Activated CD8-positive, alpha-beta T cell treated with anti-CD3 and anti-CD28 coated beads, Interleukin-2, amount 10 ng/mL, durations not matched to agents 7 days and 5 days (primary cell): ENCODE data around the gene PLXNA4. TPM values are rescaled to one million over a fixed set of nuclear protein-coding genes. Genes with fewer than 3 reads are reported as not detected.

Source experiments
- ATAC-seq: fragments of 150-1000 bp; cut with Tn5 transposase; one replicate; pipeline ENCODE4 v1.10.0; 2021; ENCODE audit warnings: moderate library complexity
- CTCF ChIA-PET: fragments of 350-600 bp; sonication (Branson Sonifier 250); formaldehyde crosslinking; loops from one replicate; lab custom pipeline; 2021; ENCODE audit warnings: antibody characterized with exemption; lab: Charles Lee
- POLR2A ChIA-PET: fragments of 350-600 bp; sonication (Branson Sonifier 250); formaldehyde crosslinking; loops from one replicate; lab custom pipeline; 2021; ENCODE audit warnings: antibody characterized with exemption; lab: Charles Lee
- DNase-seq: peaks from one replicate; pipeline ENCODE4 v3.0.0-alpha.2; 2020
- H3K27ac Mint-ChIP-seq: one replicate; pipeline ENCODE4 v1.8.0; 2021; ENCODE audit warnings: mild to moderate bottlenecking, mixed read lengths
- H3K27me3 Mint-ChIP-seq: one replicate; pipeline ENCODE4 v1.8.0; 2021; ENCODE audit warnings: low read depth, mixed read lengths
- H3K36me3 Mint-ChIP-seq: one replicate; pipeline ENCODE4 v1.8.0; 2021; ENCODE audit warnings: low read depth, mixed read lengths
- H3K4me1 Mint-ChIP-seq: one replicate; pipeline ENCODE4 v1.8.0; 2021; ENCODE audit warnings: low read depth, mixed read lengths
- H3K4me3 Mint-ChIP-seq: one replicate; pipeline ENCODE4 v1.8.0; 2021; ENCODE audit warnings: mild to moderate bottlenecking, mixed read lengths
- H3K9me3 Mint-ChIP-seq: one replicate; pipeline ENCODE4 v1.8.0; 2022; ENCODE audit warnings: mixed read lengths; ENCODE audit not compliant: insufficient read depth
- total RNA-seq, 2 experiments: library from RNA; stranded (reverse); gene quantifications; one replicate each; pipeline ENCODE4 v1.2.3, GENCODE V29; 2021

Gene PLXNA4
- total RNA-seq, 2 experiments from 2014 or later, result 45.4 to 47.2 TPM

DNA sequence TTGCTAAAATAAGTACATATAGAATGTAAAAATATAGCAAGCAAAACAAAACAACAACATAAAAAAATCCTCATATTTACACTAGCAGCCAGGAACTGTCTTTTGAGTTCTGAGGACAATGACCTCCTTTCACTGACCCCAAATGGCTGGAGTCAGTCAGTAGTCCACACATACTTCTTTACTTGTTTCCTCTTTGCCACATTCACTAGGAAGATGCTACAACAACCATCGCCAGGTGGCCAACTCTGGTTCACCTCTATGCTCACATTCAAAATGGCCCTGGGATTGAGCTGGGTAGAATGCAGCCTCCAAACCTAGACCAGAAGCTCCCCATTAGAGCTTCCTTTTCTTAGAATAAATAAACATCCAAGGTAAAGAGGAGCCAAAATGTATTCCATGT lies 356.2 kb downstream of the PLXNA4 start:
- DNase-seq (no peak), ATAC-seq (no peak)
- ChIA-PET CTCF (no interaction called here), POLR2A (no interaction called here)
- Mint-ChIP-seq H3K4me3 (no peak overlapping the region), H3K36me3 (peaks cover 5% of the 10 kb centered on the region), H3K4me1 (no peaks in the 10 kb centered on the region), H3K27me3 (no peaks in the 10 kb centered on the region), H3K9me3 (no peaks in the 10 kb centered on the region), H3K27ac (no peak overlapping the region)

DNA sequence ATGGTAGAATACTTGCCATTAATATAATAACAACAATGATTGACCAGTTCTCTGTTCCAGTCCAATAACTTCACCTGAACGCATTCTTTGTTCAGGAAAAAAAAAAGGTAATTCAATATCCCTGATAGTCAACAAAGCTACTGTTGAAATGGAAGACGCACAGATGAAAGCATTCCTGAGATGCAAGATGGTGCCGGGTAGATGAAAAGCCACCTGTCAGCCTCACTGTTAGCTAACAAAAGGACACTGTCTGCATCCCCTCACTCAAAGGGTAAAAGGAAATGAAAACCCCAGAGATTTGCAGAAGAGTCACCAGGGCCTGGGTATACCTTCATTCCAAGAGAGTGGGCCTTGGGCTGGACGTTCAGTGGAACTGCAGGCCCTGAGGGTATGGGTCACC lies 357.4 kb downstream of the PLXNA4 start:
- ATAC-seq (no peak), DNase-seq (no peak)
- POLR2A ChIA-PET, result no interaction called here
- H3K9me3 Mint-ChIP-seq, result no peaks in the 10 kb centered on the region
- H3K4me3 Mint-ChIP-seq, result no peak overlapping the region
- CTCF ChIA-PET, result no interaction called here
- H3K4me1 Mint-ChIP-seq, result no peaks in the 10 kb centered on the region
- H3K27me3 Mint-ChIP-seq, result peaks cover 5% of the 10 kb centered on the region
- no peak overlapping the region for H3K27ac Mint-ChIP-seq
- H3K36me3 Mint-ChIP-seq, result peaks cover 5% of the 10 kb centered on the region

DNA sequence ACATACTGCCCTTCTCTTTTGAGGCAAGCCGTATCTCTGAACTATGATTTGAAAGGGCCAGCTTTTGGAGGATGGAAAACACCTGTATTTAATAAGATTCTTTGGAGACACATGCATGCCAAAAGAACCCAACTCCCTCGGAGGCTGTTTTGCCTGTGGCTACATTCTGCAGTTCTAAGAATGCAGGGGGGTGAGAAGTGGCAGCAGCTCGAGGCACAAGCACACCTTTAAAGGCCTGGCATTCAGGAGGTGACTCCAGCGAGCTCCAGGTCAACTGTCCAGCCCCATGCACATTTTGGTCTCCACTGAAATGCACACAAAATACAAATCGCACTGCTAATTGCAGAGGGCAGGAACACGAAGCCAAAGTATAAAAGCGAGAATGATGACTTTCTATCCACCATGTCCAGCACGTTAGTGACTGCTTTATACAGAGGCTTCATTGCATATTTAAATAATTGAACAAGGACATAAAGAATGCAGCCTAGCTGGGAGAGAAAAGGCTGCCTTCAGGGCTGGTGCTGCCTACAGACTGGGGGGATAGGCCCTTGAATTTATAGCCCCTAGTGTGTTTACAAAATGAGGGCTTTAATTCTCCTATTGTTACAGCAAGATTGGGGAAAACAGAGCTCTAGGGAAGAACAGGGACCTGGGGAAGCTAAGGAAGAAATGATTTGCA lies 359.3 kb downstream of the PLXNA4 start:
- DNase-seq, result no peak
- no peak for ATAC-seq
- Mint-ChIP-seq H3K27me3 (peaks cover 5% of the 10 kb centered on the region), H3K4me1 (no peaks in the 10 kb centered on the region), H3K36me3 (peaks cover 2% of the 10 kb centered on the region), H3K9me3 (no peaks in the 10 kb centered on the region), H3K27ac (no peak overlapping the region), H3K4me3 (no peak overlapping the region)
- ChIA-PET CTCF (no interaction called here), POLR2A (no interaction called here)

DNA sequence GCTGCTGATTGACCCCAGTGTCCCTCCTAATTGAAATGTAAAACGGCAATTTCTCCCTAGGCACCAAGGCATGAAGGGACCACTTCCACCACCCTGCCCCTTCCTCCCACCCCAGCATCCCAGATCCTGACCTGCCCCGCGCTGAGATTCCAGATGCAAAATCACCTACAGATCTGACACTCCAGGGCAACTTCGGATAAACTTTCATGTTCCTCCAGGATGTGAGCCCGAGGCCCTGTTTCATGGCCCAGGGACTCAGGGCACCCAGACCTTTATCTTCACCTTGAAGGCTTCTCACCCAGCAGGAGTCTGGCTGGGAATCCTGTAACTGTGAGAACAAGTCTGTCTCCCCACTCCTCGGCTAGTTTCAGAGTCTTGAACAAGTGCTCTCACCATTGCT lies 361.8 kb downstream of the PLXNA4 start:
- Mint-ChIP-seq H3K36me3 (peaks cover 9% of the 10 kb centered on the region), H3K4me1 (no peaks in the 10 kb centered on the region), H3K27me3 (peaks cover 5% of the 10 kb centered on the region), H3K4me3 (no peak overlapping the region), H3K9me3 (no peaks in the 10 kb centered on the region), H3K27ac (no peak overlapping the region)
- ATAC-seq, result no peak
- CTCF ChIA-PET, result no interaction called here
- POLR2A ChIA-PET, result no interaction called here
- DNase-seq, result no peak

DNA sequence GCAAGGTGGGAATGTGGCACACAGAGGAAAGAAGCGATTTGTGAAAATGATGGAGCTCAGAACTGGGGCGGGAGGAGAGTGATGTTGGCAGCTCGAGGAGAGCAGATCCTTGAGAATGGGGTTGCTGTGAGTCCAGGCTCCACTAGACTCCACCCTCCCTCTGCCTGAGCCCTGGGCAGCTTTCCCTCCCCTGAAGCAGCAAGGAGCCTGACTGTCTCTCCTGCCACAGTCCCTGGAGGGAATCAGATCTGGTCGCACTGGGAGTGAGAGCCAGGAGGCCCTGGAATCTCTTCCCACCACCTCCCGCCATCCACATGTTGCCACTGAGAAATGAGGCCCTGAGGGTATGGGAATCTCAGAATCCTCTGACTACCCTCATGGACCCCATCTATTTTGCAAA lies 362.7 kb downstream of the PLXNA4 start:
- H3K4me1 Mint-ChIP-seq, result no peaks in the 10 kb centered on the region
- ChIA-PET CTCF (no interaction called here), POLR2A (no interaction called here)

DNA sequence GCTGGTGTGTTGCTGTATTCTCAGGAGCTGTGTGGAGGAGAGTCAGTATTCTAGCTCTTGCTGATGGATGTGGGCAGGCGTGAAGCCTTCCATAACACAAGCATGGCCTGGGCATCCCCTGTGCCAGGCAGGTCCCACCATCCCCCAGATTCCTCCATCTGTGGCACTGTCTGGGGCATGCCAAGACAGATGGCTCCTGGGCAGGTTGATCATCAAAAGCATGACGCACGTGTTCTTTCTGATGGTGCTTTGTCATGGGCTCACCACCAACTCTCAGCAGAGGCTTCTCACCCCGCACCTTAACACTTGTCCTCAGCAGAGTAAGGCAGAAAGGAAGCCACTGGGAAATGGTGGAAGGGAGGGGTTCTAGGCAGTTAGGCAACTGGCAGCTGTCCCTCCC lies 364.3 kb downstream of the PLXNA4 start:
- POLR2A ChIA-PET, result no interaction called here
- peaks cover 9% of the 10 kb centered on the region for H3K27me3 Mint-ChIP-seq
- no peak overlapping the region for H3K27ac Mint-ChIP-seq
- H3K36me3 Mint-ChIP-seq, result peaks cover 7% of the 10 kb centered on the region
- CTCF ChIA-PET, result no interaction called here
- ATAC-seq (no peak), DNase-seq (no peak)
- no peaks in the 10 kb centered on the region for H3K4me1 Mint-ChIP-seq
- H3K9me3 Mint-ChIP-seq, result no peaks in the 10 kb centered on the region
- H3K4me3 Mint-ChIP-seq, result no peak overlapping the region

More for the DNA sequence above, 362.7 kb downstream of the PLXNA4 start:
- DNase-seq (no peak), ATAC-seq (no peak)
- Mint-ChIP-seq H3K4me3 (no peak overlapping the region), H3K36me3 (peaks cover 9% of the 10 kb centered on the region), H3K27ac (no peak overlapping the region), H3K9me3 (no peaks in the 10 kb centered on the region), H3K27me3 (peaks cover 5% of the 10 kb centered on the region)

DNA sequence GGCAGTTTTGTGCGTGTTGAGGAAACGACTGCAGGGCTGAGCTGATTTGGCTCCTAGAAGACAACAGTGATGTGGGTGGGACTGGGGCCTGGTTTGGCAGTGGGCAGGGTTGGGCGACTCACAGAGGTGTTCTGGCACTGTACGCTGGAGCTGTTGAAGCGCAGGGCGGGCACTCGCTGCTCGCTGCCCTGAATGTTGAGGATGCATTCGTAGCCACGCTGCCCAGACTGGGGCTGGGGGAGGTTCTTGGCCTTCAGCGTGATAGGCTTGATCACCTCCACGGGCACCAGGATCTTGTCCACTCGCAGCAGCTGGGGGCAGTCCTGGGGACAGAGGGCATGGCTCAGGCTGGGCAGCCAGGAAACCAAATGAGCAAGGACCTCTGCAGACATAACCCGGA lies 365.4 kb downstream of the PLXNA4 start:
- POLR2A ChIA-PET, result no interaction called here
- Mint-ChIP-seq H3K27ac (no peak overlapping the region), H3K27me3 (peaks cover 9% of the 10 kb centered on the region), H3K9me3 (no peaks in the 10 kb centered on the region), H3K4me3 (no peak overlapping the region), H3K4me1 (no peaks in the 10 kb centered on the region), H3K36me3 (peaks cover 7% of the 10 kb centered on the region)
- CTCF ChIA-PET, result no interaction called here
- DNase-seq (no peak), ATAC-seq (no peak)

DNA sequence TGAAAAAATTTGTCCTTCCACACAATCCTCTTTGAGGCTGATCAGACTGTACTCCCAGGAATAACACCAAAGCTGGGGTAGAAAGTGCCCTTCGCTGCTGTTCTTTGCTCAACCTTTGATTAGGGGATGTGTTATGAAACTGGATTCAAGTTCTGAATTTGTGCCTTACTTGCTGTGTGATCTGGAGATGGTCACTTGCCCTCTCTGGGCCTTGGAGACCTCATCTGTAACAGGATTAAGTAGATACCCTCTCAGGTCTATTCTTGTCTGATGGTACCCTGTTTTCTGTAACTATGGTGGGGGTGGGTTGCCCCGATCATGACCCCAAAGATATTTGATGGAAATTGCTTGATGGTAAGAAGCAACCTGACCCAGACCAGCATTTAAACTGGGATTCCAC lies 368.5 kb downstream of the PLXNA4 start:
- Mint-ChIP-seq H3K9me3 (no peaks in the 10 kb centered on the region), H3K4me3 (no peak overlapping the region), H3K27me3 (peaks cover 4% of the 10 kb centered on the region), H3K36me3 (peaks cover 7% of the 10 kb centered on the region), H3K4me1 (no peaks in the 10 kb centered on the region), H3K27ac (peak overlapping the region; percentile 66)
- no peak for ATAC-seq
- DNase-seq, result no peak
- ChIA-PET CTCF (no interaction called here), POLR2A (no interaction called here)

DNA sequence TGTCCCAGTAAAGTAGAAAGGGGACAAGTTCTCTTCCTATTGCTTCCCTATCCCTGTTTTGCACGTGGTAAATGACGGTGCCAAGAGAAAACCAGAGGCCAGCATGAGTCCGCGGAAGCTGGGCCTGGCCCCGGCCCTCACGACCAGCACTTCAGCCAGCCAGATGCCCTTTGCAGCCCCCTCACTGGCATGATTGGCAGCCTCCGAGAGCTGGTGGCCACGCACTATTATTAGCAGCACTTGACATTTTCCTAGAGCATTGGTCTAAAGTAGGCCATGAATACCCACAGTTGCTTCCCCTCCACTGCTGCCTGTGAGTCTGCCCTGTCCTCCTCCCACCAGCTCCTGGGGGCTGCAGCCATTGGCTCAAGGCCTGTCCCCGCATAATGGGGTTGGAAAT lies 369.1 kb downstream of the PLXNA4 start:
- POLR2A ChIA-PET, result no interaction called here
- ATAC-seq (no peak), DNase-seq (no peak)
- Mint-ChIP-seq H3K4me3 (no peak overlapping the region), H3K27ac (peak overlapping the region; percentile 66), H3K9me3 (no peaks in the 10 kb centered on the region), H3K4me1 (no peaks in the 10 kb centered on the region), H3K36me3 (peaks cover 7% of the 10 kb centered on the region), H3K27me3 (peaks cover 4% of the 10 kb centered on the region)
- CTCF ChIA-PET, result no interaction called here

DNA sequence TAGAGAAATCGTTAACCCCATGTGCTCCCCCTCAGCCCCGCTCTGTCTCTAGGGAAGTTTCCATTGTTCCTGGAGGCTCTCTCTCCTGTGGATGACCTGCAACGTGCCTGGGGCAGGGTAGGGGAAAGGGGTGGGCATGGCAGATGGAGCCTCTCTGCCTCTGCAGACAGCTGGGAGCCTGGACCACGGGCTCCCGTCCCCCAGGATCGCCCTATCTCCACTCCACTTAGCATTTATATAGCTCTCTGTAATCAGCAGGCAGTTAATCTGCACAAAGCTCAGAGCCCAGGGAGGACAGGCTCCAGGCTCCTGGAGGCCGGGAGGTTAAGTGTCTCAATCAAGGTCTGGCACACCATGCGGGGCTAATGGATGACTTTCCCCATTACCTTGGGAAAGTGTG lies 369.7 kb downstream of the PLXNA4 start:
- ChIA-PET POLR2A (no interaction called here), CTCF (no interaction called here)
- peaks cover 7% of the 10 kb centered on the region for H3K36me3 Mint-ChIP-seq
- H3K9me3 Mint-ChIP-seq, result no peaks in the 10 kb centered on the region
- DNase-seq, result no peak
- H3K4me1 Mint-ChIP-seq, result no peaks in the 10 kb centered on the region
- peaks cover 4% of the 10 kb centered on the region for H3K27me3 Mint-ChIP-seq
- ATAC-seq, result no peak
- no peak overlapping the region for H3K27ac Mint-ChIP-seq
- no peak overlapping the region for H3K4me3 Mint-ChIP-seq

DNA sequence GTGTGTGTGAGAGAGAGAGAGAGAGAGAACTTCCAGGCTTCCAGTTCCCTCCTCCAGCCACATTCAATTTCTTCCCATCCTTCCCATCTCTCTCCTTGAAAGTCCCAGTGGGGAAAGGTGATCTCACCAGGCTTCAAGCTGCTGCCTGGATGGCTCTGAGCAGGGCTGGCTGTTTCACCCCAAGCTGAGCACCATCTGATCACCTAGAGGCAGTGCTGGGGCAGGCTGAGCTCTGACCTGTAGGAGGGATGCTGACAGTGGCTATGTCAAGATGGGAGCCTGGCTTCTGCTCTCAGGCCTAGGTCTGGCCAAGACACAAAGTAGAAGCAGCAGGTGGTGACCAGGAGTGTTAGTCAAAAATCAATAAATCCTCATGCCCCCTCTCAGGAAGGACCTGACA lies 370.8 kb downstream of the PLXNA4 start:
- H3K4me1 Mint-ChIP-seq, result no peaks in the 10 kb centered on the region
- no peak overlapping the region for H3K27ac Mint-ChIP-seq
- peaks cover 4% of the 10 kb centered on the region for H3K27me3 Mint-ChIP-seq
- no peak for ATAC-seq
- no peak overlapping the region for H3K4me3 Mint-ChIP-seq
- DNase-seq, result no peak
- CTCF ChIA-PET, result no interaction called here
- H3K9me3 Mint-ChIP-seq, result no peaks in the 10 kb centered on the region
- peaks cover 4% of the 10 kb centered on the region for H3K36me3 Mint-ChIP-seq
- POLR2A ChIA-PET, result no interaction called here

DNA sequence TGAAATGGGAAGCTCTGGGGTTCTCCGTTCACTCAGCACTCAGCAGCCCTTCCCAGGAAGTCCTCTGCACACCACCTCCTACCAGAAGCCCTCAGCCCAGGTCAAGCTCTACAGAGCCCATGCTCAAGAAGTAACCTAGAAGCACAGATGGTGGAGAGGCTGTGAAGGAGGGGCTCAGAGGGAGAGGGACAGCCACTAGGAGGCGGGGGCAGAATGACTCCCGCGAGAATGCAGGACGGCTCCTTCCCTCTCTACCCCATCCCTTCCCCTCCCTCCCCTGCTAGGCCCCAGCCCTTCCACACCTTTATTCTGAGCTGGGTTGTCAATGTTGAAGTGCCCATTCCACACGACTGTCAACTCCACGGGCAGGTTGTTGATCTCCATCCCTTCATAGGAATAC lies 373.2 kb downstream of the PLXNA4 start:
- H3K9me3 Mint-ChIP-seq, result no peaks in the 10 kb centered on the region
- CTCF ChIA-PET, result no interaction called here
- no peak overlapping the region for H3K27ac Mint-ChIP-seq
- POLR2A ChIA-PET, result no interaction called here
- ATAC-seq, result no peak
- H3K4me1 Mint-ChIP-seq, result no peaks in the 10 kb centered on the region
- peaks cover 4% of the 10 kb centered on the region for H3K27me3 Mint-ChIP-seq
- no peak for DNase-seq
- peaks cover 8% of the 10 kb centered on the region for H3K36me3 Mint-ChIP-seq
- H3K4me3 Mint-ChIP-seq, result no peak overlapping the region

DNA sequence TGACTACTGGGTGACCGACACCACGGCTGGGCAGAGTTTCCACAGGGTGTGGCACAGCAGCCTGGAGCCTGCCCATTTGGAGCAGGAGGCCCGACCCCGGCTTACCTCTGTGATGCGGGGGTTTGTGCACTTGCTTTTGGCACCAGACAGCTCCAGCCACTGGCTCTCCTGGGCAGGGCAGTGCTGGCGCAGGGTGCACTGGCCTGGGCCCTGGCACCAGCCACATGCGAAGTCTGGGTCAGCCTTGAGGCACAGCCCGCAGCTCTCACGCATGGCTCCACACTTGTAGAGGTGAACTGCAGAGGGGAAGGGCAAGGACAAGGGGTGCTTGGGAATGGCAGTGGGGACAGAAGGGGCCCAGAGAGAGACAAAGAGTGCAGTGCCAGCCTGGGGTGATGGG lies 373.7 kb downstream of the PLXNA4 start:
- H3K27ac Mint-ChIP-seq, result no peak overlapping the region
- ChIA-PET POLR2A (no interaction called here), CTCF (no interaction called here)
- ATAC-seq (no peak), DNase-seq (no peak)
- peaks cover 9% of the 10 kb centered on the region for H3K36me3 Mint-ChIP-seq
- H3K4me1 Mint-ChIP-seq, result no peaks in the 10 kb centered on the region
- H3K27me3 Mint-ChIP-seq, result peaks cover 2% of the 10 kb centered on the region
- no peak overlapping the region for H3K4me3 Mint-ChIP-seq
- H3K9me3 Mint-ChIP-seq, result no peaks in the 10 kb centered on the region
